GM19238 (cell line): ENCODE results near the gene PLA2G4E.

Source experiments
- DNase-seq: peaks from one replicate; pipeline ENCODE4 v3.0.0; 2011; ENCODE audit warnings: low spot score; ENCODE audit not compliant: insufficient read length

PLA2G4E gene

GRCh38 chr15:41994171-41994650 is 26.6 kb downstream of the PLA2G4E start:
- no peak for DNase-seq

GRCh38 chr15:41993472-41994170 is 27.2 kb downstream of the PLA2G4E start:
- no peak for DNase-seq

GRCh38 chr15:41992803-41993190 is 28.0 kb downstream of the PLA2G4E start:
- no peak for DNase-seq

GRCh38 chr15:41992151-41992802 is 28.6 kb downstream of the PLA2G4E start:
- DNase-seq: no peak

- no peak for DNase-seq
Measured at GRCh38 chr15:41990691-41991090, 30.2 kb downstream of the PLA2G4E start.

GRCh38 chr15:41990243-41990605 is 30.6 kb downstream of the PLA2G4E start:
- no peak for DNase-seq

GRCh38 chr15:41989573-41990242 is 31.1 kb downstream of the PLA2G4E start:
- peak; percentile 82 for DNase-seq

- DNase-seq: no peak
Measured at GRCh38 chr15:41988896-41989572, 31.8 kb downstream of the PLA2G4E start.

GRCh38 chr15:41987925-41988275 is 32.9 kb downstream of the PLA2G4E start:
- DNase-seq: no peak

GRCh38 chr15:41987246-41987924 is 33.5 kb downstream of the PLA2G4E start:
- no peak for DNase-seq

- DNase-seq: no peak
Measured at GRCh38 chr15:41985236-41986160, 35.3 kb downstream of the PLA2G4E start.

- no peak for DNase-seq
Measured at GRCh38 chr15:41984622-41985021, 36.2 kb downstream of the PLA2G4E start.

GRCh38 chr15:41983621-41984571 is 36.9 kb downstream of the PLA2G4E start:
- DNase-seq: no peak

- DNase-seq: no peak
Measured at GRCh38 chr15:41983221-41983620, 37.6 kb downstream of the PLA2G4E start.

GRCh38 chr15:41982133-41982930 is 38.5 kb downstream of the PLA2G4E start:
- DNase-seq: no peak

- no peak for DNase-seq
Measured at GRCh38 chr15:41981371-41982132, 39.3 kb downstream of the PLA2G4E start.

GRCh38 chr15:41980654-41981323 is 40.1 kb downstream of the PLA2G4E start:
- DNase-seq: no peak
